Measurements from ENCODE around the gene CEP350.
"Not testable (repeated sequence)": the region's sequence is repeated elsewhere in the genome, so short reads cannot be mapped to it uniquely, and the experiment has no call there.

The CEP350 gene

GRCh38 chr1:179939941-179940340 is 14.7 kb upstream of the CEP350 start:
- no peak for DNase-seq (ENCODE audit: low read depth in 2 of 2)

GRCh38 chr1:179941454-179941853 is 13.2 kb upstream of the CEP350 start:
- no peak for DNase-seq (ENCODE audit: low read depth in 2 of 2)

- no peak for DNase-seq (ENCODE audit: low read depth in 2 of 2)
Observed at GRCh38 chr1:179950651-179951050, 4.0 kb upstream of the CEP350 start.

- DNase-seq (ENCODE audit: low read depth in 2 of 2): no peak
Observed at GRCh38 chr1:179951383-179952144, 3.0 kb upstream of the CEP350 start.

GRCh38 chr1:179952186-179952585 is 2.4 kb upstream of the CEP350 start:
- no peak for DNase-seq (ENCODE audit: low read depth in 2 of 2)

GRCh38 chr1:179953974-179954492 is 577 bp upstream of the CEP350 start:
- peak; percentile 24 to 25 for DNase-seq (ENCODE audit: low read depth in 2 of 2)

- no peak for DNase-seq (ENCODE audit: low read depth in 2 of 2)
Observed at GRCh38 chr1:179955287-179955680, 674 bp downstream of the CEP350 start.

- no peak for DNase-seq (ENCODE audit: low read depth in 2 of 2)
Observed at GRCh38 chr1:179955731-179956130, 1.1 kb downstream of the CEP350 start.

GRCh38 chr1:179958359-179958758 is 3.7 kb downstream of the CEP350 start:
- no peak for DNase-seq (ENCODE audit: low read depth in 2 of 2)

GRCh38 chr1:179962168-179962567 is 7.6 kb downstream of the CEP350 start:
- DNase-seq (ENCODE audit: low read depth in 2 of 2): not testable (repeated sequence)

- no peak for DNase-seq (ENCODE audit: low read depth in 2 of 2)
Observed at GRCh38 chr1:179966551-179966950, 11.9 kb downstream of the CEP350 start.

- no peak for DNase-seq (ENCODE audit: low read depth in 2 of 2)
Observed at GRCh38 chr1:179968284-179968993, 13.8 kb downstream of the CEP350 start.

- DNase-seq (ENCODE audit: low read depth in 2 of 2): no peak
Observed at GRCh38 chr1:179968994-179969919, 14.6 kb downstream of the CEP350 start.

- no peak for DNase-seq (ENCODE audit: low read depth in 2 of 2)
Observed at GRCh38 chr1:179969962-179970361, 15.4 kb downstream of the CEP350 start.

GRCh38 chr1:179971563-179972496 is 17.2 kb downstream of the CEP350 start:
- no peak for DNase-seq (ENCODE audit: low read depth in 2 of 2)

GRCh38 chr1:179973198-179974110 is 18.8 kb downstream of the CEP350 start:
- no peak for DNase-seq (ENCODE audit: low read depth in 2 of 2)

GRCh38 chr1:179976970-179977651 is 22.5 kb downstream of the CEP350 start:
- no peak for DNase-seq (ENCODE audit: low read depth in 2 of 2)

- DNase-seq (ENCODE audit: low read depth in 2 of 2): no peak
Observed at GRCh38 chr1:179978199-179979079, 23.8 kb downstream of the CEP350 start.
